H1 (cell line): Measurements from ENCODE around the gene GPR52. TPM values are rescaled to one million over a fixed set of nuclear protein-coding genes. Genes with fewer than 3 reads are reported as not detected.

Experiments used
- CTCF ChIA-PET: fragments of 300-600 bp; sonication (Branson Sonifier 250); formaldehyde crosslinking; loops from one replicate; lab custom pipeline; 2021; ENCODE audit not compliant: partially characterized antibody; lab: Charles Lee
- POLR2A ChIA-PET: fragments of 300-600 bp; sonication (Branson Sonifier 250); formaldehyde crosslinking; loops from one replicate; lab custom pipeline; 2021; ENCODE audit warnings: inconsistent platforms; ENCODE audit not compliant: partially characterized antibody; lab: Charles Lee
- DNase-seq, 2 experiments: peaks; one replicate each; pipeline versions ENCODE4 v3.0.0 to v3.0.0-alpha.2; 2010 to 2022; ENCODE audit warnings: low spot score in 2 of 2, low read depth in 1 of 2, mixed read lengths in 1 of 2
- FAIRE-seq: peaks from 2 replicates; lab custom pipeline; 2011; peaks lifted over from hg19 to GRCh38; lab: Jason Lieb, UNC
- H2AFZ ChIP-seq: 2 replicates; pipeline ENCODE4 v1.8.1; 2012; ENCODE audit warnings: low read length, inconsistent platforms
- H2AK5ac ChIP-seq: 2 replicates; pipeline ENCODE4 v1.6.1; 2013; ENCODE audit warnings: low read depth, low read length
- H2BK120ac ChIP-seq: replicated peaks from 2 replicates; pipeline ENCODE3; 2013; ENCODE audit warnings: low read depth, low read length, inconsistent platforms
- H2BK12ac ChIP-seq: 2 replicates; pipeline ENCODE4 v1.6.1; 2013; ENCODE audit warnings: low read depth, low read length
- H2BK15ac ChIP-seq: 2 replicates; pipeline ENCODE4 v1.6.1; 2013; ENCODE audit warnings: low read length
- H2BK20ac ChIP-seq: 2 replicates; pipeline ENCODE4 v1.6.1; 2013; ENCODE audit warnings: low read length
- H2BK5ac ChIP-seq: 2 replicates; pipeline ENCODE4 v1.6.1; 2013; ENCODE audit warnings: low read depth, low read length
- H3K14ac ChIP-seq: 2 replicates; pipeline ENCODE4 v1.6.1; 2013; ENCODE audit warnings: inconsistent platforms; ENCODE audit not compliant: insufficient read length
- H3K18ac ChIP-seq: 2 replicates; pipeline ENCODE4 v1.6.1; 2013; ENCODE audit warnings: low read length; ENCODE audit errors: extremely low read depth
- H3K23ac ChIP-seq: 2 replicates; pipeline ENCODE4 v1.6.1; 2013; ENCODE audit warnings: inconsistent platforms; ENCODE audit not compliant: insufficient read length
- H3K23me2 ChIP-seq: 2 replicates; pipeline ENCODE4 v1.6.1; 2013; ENCODE audit warnings: low read depth, low read length
- H3K27ac ChIP-seq: 2 replicates; pipeline ENCODE4 v1.6.1; 2011; ENCODE audit warnings: low read depth, low read length, inconsistent platforms
- H3K27me3 ChIP-seq, 4 experiments: replicated peaks in 1 of 4; 1 replicate in 1 of 4; 2 replicates in 3 of 4; pipeline versions ENCODE4 v1.6.1 to v1.8.1; 2011 to 2013; ENCODE audit warnings: low read length in 3 of 4, mild to moderate bottlenecking in 3 of 4, inconsistent platforms in 2 of 4, mixed read lengths in 2 of 4, moderate library complexity in 1 of 4; ENCODE audit not compliant: control insufficient read depth in 3 of 4, insufficient read depth in 3 of 4; ENCODE audit errors: extremely low read depth in 1 of 4
- H3K36me3 ChIP-seq, 4 experiments: 2 replicates each; pipeline versions ENCODE4 v1.6.1 to v1.8.1; 2011 to 2013; ENCODE audit warnings: mild to moderate bottlenecking in 4 of 4, low read length in 3 of 4, moderate library complexity in 2 of 4, control low read depth in 1 of 4, inconsistent platforms in 1 of 4; ENCODE audit not compliant: insufficient read depth in 4 of 4, control insufficient read depth in 2 of 4
- H3K4ac ChIP-seq: replicated peaks from 2 replicates; pipeline ENCODE3; 2013; ENCODE audit warnings: low read length, low read depth, mixed read lengths, inconsistent platforms; ENCODE audit not compliant: insufficient read length
- H3K4me1 ChIP-seq, 4 experiments: replicated peaks in 1 of 4; 1 replicate in 1 of 4; 2 replicates in 3 of 4; pipeline versions ENCODE4 v1.6.1 to v1.8.1; 2011 to 2013; ENCODE audit warnings: low read length in 3 of 4, inconsistent platforms in 2 of 4, mixed read lengths in 1 of 4; ENCODE audit not compliant: insufficient read depth in 4 of 4, control insufficient read depth in 3 of 4
- H3K4me2 ChIP-seq, 2 experiments: 2 replicates each; pipeline versions ENCODE4 v1.6.1 to v1.8.1; 2011 to 2013; ENCODE audit warnings: low read depth in 2 of 2, low read length in 2 of 2, control low read depth in 1 of 2, inconsistent platforms in 1 of 2, mild to moderate bottlenecking in 1 of 2; ENCODE audit not compliant: insufficient read depth in 1 of 2
- H3K4me3 ChIP-seq, 4 experiments: fragments of 200-600, 300-600 bp in 1 of 4; sonication (generic), shearing (Covaris generic), sonication (Bioruptor Twin) in 1 of 4; 2 replicates each; pipeline versions ENCODE4 v1.5.1 to v1.8.1; 2011 to 2016; ENCODE audit warnings: low read length in 4 of 4, low read depth in 3 of 4, control low read depth in 2 of 4, inconsistent platforms in 2 of 4, mild to moderate bottlenecking in 2 of 4, mixed read lengths in 1 of 4, moderate library complexity in 1 of 4; ENCODE audit not compliant: insufficient read depth in 2 of 4; ENCODE audit errors: extremely low read depth in 1 of 4
- H3K56ac ChIP-seq: replicated peaks from 2 replicates; pipeline ENCODE3; 2013; ENCODE audit warnings: low read depth, mild to moderate bottlenecking, mixed read lengths, low read length, inconsistent platforms; ENCODE audit not compliant: insufficient read length
- H3K79me1 ChIP-seq: 2 replicates; pipeline ENCODE4 v1.6.1; 2013; ENCODE audit warnings: low read depth, low read length, control low read depth
- H3K79me2 ChIP-seq, 2 experiments: 2 replicates each; pipeline versions ENCODE4 v1.6.1 to v1.8.1; 2012 to 2013; ENCODE audit warnings: low read length in 2 of 2, mild to moderate bottlenecking in 2 of 2, inconsistent platforms in 1 of 2; ENCODE audit not compliant: insufficient read depth in 2 of 2, control insufficient read depth in 1 of 2
- H3K9ac ChIP-seq, 4 experiments: replicated peaks in 1 of 4; 1 replicate in 1 of 4; 2 replicates in 3 of 4; pipeline versions ENCODE4 v1.6.1 to v1.8.1; 2011 to 2013; ENCODE audit warnings: low read depth in 3 of 4, low read length in 3 of 4, control low read depth in 2 of 4, mild to moderate bottlenecking in 2 of 4, moderate library complexity in 2 of 4, inconsistent platforms in 1 of 4; ENCODE audit errors: extremely low read depth in 1 of 4
- H3K9me3 ChIP-seq, 2 experiments: 2 replicates each; pipeline versions ENCODE4 v1.6.1 to v1.8.1; 2012 to 2013; ENCODE audit warnings: mild to moderate bottlenecking in 2 of 2, moderate library complexity in 2 of 2, control low read depth in 1 of 2, inconsistent platforms in 1 of 2, low read depth in 1 of 2, low read length in 1 of 2, mixed read lengths in 1 of 2; ENCODE audit not compliant: insufficient read depth in 2 of 2
- H4K20me1 ChIP-seq, 2 experiments: replicated peaks in 1 of 2; 2 replicates each; pipeline versions ENCODE3 to v1.8.1; 2011 to 2013; ENCODE audit warnings: inconsistent platforms in 2 of 2, low read length in 2 of 2, mild to moderate bottlenecking in 1 of 2; ENCODE audit not compliant: insufficient read depth in 2 of 2, control insufficient read depth in 1 of 2
- H4K5ac ChIP-seq: 2 replicates; pipeline ENCODE4 v1.6.1; 2013; ENCODE audit warnings: low read length, low read depth, mixed read lengths, inconsistent platforms; ENCODE audit not compliant: insufficient read length
- H4K8ac ChIP-seq: 2 replicates; pipeline ENCODE4 v1.8.0; 2013; ENCODE audit warnings: mild to moderate bottlenecking, moderate library complexity, low read length, inconsistent platforms; ENCODE audit not compliant: insufficient read depth; ENCODE audit errors: extremely low read depth
- H4K91ac ChIP-seq: replicated peaks from 2 replicates; pipeline ENCODE3; 2013; ENCODE audit warnings: low read length, mixed read lengths, inconsistent platforms; ENCODE audit not compliant: insufficient read length
- TCF12 ChIP-seq: IDR thresholded peaks from 2 replicates; pipeline ENCODE4 v1.6.1; 2011; ENCODE audit warnings: low read depth, mild to moderate bottlenecking, low read length
- WGBS, 2 experiments: shearing (Covaris generic) in 1 of 2; methylation state at CpG; one replicate each; pipeline versions ENCODE4 v1.1.6 to v1.1.7; 2013 to 2015; ENCODE audit warnings: low lambda C conversion rate in 2 of 2, mixed read lengths in 2 of 2, inconsistent platforms in 1 of 2, low coverage in 1 of 2, missing lambda C conversion rate in 1 of 2; ENCODE audit not compliant: insufficient replicate concordance in 2 of 2, insufficient coverage in 1 of 2, insufficient read length in 1 of 2; ENCODE audit errors: extremely low coverage in 1 of 2, missing lambda C conversion rate in 1 of 2; 5-methylcytosine and 5-hydroxymethylcytosine counted together
- polyA plus RNA-seq, 7 experiments: library from polyadenylated mRNA; depleted of rRNA in 3 of 7; stranded (reverse) in 5 of 7; unstranded in 2 of 7; fragments of >200 nt in 5 of 7; fragments of 200-250 nt in 2 of 7; gene quantifications; 1 replicate in 5 of 7; 2 replicates in 1 of 7; 4 replicates in 1 of 7; pipeline versions ENCODE4 v1.2.1 to v1.2.3, GENCODE V29; 2011 to 2013; ENCODE audit warnings: missing spikeins in 2 of 7, mixed read lengths in 2 of 7
- total RNA-seq: library from RNA; stranded (reverse); fragmentation: NEBNext Ultra II Directional; extraction: Animal tissue kit (Norgen Biotek cat#: 25700); gene quantifications from 2 replicates; pipeline ENCODE4 v1.2.1, GENCODE V29; 2021

The GPR52 gene
- total and polyA plus RNA-seq, 2 of the 8 experiments (the other 6 are each of a cell fraction or from before 2014, with no cell fraction given) = 0.24 to 0.63 TPM

- WGBS, 2 experiments = 86% methylated on average over 4 of the region's 4 CpGs; no CpG with 5 or more reads in 1 of the 2 experiments
- TF ChIP-seq TCF12 = no peak
Observed at GRCh38 chr1:174406421-174406820, 41.3 kb upstream of the GPR52 start.

More at GRCh38 chr1:174406421-174406820, 41.3 kb upstream of the GPR52 start:
- Histone ChIP-seq H3K9ac (no peak overlapping the region), H3K56ac (no peak overlapping the region), H3K23ac (no peak overlapping the region), H3K4me1 (no peaks in the 10 kb centered on the region), H3K4me3 (no peak overlapping the region), H3K79me1 (no peaks in the 10 kb centered on the region), H3K18ac (no peak overlapping the region), H2BK120ac (no peak overlapping the region), H3K27ac (no peak overlapping the region), H2AFZ (no peak overlapping the region), H2BK5ac (no peak overlapping the region), H4K91ac (no peak overlapping the region), H3K4me2 (no peak overlapping the region), H2BK15ac (no peak overlapping the region), H3K27me3 (no peaks in the 10 kb centered on the region), H2BK20ac (no peak overlapping the region), H3K14ac (no peak overlapping the region), H4K5ac (no peak overlapping the region), H3K4ac (no peak overlapping the region), H2BK12ac (no peak overlapping the region), H3K79me2 (no peaks in the 10 kb centered on the region), H3K23me2 (no peaks in the 10 kb centered on the region), H2AK5ac (no peak overlapping the region), H3K36me3 (no peaks in the 10 kb centered on the region), H4K8ac (no peak overlapping the region), H4K20me1 (no peaks in the 10 kb centered on the region), H3K9me3 (no peaks in the 10 kb centered on the region)
- POLR2A ChIA-PET = no interaction called here
- FAIRE-seq (no peak), DNase-seq (no peak)
- CTCF ChIA-PET = interaction anchor here (0.8 to 1.3 kb wide), 2 partner anchors 14 to 94 kb away, joined by 3 read pairs; no protein-coding TSS in a partner anchor
